ENCODE measurements around the gene EML6.

Gene EML6

DNA sequence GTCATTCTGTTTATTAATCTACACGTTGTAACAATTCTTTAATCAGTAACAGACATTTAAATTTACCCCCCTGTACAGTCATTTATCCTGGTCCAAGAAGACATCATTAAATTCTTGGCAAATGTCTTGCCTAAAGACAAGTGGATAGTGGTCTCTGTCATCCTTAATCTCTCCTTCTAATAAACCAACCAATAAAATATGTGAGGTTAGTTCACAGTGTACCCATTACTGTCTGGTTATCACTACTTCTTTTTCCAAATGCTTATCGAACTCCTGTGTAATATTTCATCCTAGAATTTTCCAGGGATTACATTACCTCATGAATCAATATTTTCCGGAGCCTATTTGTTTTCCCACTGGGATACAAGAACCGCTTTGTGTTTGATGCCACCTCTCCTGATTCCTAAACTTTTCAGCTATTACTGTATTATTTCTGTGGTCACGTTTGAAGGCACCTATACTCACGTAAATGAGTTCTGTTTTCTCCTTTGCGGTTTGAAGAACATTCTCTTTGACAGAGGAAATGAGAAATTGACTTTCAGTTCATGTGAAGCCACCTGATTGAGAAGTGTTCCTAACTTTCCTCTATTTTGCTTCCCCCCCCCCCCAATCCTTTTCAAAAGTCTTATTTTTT lies 195.3 kb downstream of the EML6 start:
- no peak for DNase-seq

DNA sequence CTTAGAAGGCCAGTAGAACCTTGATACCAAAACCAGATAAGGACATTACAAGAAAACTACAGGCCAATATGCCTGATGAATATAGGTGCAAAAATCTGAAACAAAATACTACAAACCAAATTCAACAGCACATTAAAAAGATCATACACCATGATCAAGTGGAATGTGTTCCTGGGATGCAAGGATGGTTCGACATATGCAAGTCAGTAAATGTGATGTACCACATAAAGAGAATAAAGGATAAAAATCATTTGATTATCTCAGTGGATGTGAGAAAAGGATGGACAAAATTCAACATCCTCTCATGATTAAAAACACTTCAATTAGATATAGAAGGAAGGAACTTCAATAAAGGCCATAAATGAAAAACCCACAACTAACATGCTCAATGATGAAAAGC lies 197.2 kb downstream of the EML6 start:
- DNase-seq, result no peak

DNA sequence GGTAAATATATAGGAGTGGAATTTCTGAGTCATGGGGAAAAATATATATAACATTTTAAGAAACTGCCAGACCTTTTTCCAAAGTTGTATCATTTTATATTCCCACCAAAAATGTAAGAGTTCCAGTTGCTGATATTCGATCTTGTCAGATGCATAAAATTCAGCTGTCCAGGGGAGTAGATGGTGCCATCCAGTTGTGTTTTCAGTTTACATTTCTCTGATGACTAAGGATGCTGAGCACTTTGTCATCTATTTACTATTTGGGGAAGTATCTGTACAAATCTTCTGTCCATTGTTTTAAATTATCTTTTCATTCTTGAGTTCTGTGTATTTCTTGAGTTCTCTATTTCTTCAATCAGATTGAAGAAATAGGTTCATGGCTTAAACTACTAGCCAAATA lies 200.7 kb downstream of the EML6 start:
- no peak for DNase-seq

DNA sequence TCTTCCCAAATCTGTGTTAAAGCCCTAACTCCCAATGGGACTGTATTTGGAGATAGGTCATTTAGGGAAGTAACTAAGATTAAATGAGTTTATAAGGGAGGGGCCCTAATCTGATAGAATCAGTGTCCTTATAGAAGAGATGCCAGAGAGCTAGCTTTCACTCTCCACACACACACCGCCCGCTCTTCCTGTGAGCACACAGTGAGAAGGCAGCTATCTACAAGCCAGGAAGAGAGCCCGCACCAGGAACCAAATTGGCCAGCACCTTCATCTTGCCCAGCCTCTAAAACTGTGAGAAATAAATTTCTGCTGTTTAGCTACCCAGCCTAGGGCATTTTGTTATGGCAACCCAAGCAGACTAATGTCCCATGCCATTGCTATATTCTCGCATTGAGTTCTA lies 201.6 kb downstream of the EML6 start:
- DNase-seq, result no peak

DNA sequence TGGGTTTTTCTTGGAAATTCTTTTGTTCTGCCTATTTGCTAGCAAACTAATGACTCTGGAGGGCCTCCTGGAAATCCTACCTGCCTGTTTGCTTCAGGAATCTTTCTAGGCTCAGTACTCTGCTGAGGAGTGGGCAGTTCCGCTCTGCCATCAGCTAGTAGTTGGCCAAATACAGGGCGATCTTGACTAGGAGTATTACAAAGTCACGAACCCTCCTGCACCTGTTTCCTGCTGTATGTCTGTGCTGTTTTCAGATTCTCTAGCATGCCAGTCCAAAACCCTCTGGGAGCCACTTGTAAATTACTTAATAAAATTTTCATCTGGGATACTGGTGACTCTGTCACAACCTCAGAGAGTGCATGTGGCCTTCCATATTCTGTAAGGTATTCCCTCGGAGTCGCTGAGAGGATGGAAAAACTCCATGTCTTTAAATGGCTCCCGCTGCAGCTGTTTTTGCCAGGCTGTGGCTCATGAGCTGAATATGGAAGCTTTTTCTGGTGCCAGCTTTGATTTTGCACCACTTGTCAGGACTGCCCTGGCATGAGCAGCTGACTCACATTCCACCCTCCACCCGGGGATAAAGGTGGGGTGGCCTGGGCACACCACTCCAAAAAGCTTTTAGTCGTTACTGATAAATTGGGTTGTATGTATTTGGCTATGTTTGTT lies 203.8 kb downstream of the EML6 start:
- no peak for DNase-seq

DNA sequence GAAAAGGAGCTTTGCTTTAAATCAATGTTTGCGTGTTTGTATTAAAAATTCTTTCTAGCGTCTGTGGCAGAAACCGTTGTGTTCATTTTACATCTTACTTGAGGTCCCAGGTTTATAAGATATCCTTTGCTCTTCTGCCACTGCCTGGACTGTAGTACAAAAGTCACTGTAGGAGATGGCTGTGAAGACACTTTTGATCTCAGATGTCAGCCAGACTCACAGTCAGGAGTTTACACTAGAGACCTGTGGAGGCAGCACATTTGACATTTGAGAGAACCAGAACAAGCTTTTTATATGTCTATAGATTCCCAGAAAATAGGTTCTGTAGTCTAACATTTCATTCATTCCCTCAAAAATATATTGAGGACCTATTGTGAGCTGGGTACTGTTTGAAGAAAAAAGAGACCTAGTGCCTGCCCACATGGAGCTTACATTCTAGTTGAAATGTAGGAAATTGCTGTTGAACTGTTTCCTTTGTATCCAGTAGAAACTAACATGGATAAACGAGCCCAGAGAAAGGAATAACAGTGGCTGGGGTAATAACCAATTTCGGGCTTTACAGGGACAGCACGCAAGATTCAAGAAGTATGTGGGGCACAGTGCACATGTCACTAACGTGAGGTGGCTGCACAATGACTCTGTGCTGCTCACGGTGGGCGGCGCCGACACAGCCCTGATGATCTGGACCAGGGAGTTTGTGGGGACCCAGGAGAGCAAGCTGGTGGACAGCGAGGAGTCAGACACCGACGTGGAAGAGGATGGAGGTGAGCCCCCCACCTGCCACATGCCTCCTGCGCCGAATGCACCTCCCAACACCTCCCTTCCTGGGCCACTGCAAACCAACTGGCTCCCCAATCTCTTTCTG lies 204.5 kb downstream of the EML6 start:
- no peak for DNase-seq

DNA sequence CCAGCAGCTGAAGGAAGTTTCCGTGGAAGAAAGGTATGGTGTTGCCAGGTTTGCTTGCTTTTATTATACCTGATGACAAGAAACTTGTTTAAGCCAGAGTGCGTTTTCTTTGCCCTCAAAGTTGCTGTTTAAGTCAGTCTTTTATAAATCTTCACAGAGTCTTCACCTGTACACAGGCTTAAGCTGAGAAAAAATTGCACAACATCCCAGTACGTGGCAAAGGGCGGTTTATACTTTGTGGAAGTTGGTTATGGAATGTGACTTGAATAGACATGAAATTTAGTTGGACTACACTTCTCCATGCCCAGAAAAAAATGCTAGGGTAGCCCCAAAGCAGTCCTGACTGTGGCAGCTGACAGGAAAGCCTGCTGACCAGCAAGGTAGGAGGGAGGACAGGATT lies 205.3 kb downstream of the EML6 start:
- DNase-seq, result no peak

DNA sequence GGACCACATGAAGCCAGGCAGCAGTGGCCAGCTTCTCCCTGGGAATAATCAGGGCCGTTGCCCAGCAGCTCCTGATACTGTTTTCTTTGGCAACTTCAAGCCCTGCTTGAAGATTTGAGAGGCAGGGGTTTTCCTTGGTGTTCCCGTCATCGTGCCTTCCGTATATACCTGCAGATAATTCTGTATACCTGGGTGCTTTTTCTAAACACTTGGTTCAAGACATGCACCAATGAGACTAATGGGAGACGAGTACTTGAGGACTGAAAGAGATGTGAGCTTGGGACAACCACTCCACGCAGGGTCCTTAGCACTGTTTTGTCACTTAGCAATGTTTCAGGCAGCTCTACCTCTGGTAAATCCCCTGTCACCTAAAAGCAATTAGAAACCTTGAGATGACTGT lies 208.0 kb downstream of the EML6 start:
- no peak for DNase-seq

DNA sequence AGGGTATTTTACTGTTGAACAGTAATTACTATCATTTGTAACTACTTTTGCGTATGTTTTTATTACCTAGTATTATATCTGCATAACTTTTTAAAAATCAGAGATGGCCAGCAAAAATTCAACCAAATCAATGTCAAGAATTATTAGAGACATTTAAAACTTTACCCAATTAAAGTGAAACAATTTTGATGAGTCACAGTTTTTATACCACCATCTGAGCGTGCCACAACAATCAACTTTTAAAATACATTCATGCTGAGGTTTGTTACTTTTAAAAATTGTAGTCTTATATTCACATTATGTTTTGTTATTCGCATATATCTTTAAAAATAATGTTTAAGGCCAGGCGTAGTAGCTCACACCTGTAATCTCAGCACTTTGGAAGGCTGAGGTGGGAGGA lies 211.9 kb downstream of the EML6 start:
- no peak for DNase-seq

DNA sequence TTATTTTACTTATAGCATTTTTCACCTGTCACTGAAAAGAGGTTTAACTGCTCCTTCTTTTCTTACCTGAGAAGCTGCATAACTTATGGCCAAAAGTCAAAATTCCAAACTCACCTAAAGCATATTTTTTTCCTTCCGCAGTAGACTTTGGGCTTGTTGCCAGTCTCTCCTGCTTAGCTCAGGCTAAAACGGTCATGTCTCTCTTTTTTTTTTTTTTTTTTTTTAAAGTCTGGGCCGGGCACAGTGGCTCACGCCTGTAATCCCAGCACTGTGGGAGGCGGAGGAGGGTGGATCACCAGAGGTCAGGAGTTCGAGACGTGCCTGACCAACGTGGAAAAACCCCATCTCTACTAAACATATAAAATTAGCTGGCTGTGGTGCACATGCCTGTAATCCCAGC lies 213.3 kb downstream of the EML6 start:
- DNase-seq, result no peak

DNA sequence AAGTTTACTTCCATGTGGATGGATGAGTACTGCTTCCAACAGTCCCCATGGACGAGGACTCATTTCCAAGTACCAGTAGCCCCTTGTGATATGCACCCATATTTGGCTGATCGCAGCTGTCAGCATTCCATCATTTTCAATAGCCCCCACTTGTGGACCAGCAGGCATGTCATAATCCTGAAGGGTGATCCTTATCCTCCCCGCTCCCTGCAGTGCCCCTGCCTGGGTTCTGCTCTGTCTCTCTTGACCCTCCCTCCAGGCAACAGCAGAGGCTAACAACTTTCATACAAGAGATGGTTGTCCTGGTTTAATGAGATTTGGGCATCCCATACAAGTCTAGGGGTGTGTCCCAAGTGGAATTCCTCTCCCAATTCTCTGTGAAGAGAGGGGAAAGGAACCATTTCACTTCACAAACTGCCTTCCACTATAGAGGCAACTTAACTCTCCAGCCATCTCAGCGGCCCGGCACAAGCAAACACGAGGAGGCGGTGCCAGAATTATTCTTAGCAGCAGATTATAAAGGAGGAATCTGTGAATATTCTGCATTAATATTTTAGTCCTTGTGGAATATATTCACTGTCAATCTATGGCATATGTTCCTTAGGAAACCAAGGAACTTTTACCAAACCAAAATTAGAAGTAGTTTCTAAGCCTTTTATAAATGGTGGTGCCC lies 216.1 kb downstream of the EML6 start:
- no peak for DNase-seq

DNA sequence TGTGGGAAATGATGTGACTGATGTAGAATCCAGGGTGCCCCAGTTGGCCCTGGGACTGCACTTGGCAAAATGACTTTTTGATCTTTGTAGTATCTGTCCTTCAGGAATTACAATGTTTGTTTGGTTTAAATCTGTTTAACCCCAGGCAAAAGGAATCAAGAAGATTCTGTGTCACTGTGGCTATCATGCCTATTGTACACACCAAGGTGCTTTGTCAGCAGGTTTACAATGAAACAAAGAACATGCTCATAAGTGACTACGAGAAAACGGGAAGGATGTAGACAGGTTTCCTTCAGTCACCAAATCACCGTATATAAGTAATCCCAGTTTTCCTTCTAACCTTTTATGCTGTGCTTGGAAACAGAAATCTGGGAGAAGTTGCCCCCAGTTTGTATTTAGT lies 217.3 kb downstream of the EML6 start:
- no peak for DNase-seq

DNA sequence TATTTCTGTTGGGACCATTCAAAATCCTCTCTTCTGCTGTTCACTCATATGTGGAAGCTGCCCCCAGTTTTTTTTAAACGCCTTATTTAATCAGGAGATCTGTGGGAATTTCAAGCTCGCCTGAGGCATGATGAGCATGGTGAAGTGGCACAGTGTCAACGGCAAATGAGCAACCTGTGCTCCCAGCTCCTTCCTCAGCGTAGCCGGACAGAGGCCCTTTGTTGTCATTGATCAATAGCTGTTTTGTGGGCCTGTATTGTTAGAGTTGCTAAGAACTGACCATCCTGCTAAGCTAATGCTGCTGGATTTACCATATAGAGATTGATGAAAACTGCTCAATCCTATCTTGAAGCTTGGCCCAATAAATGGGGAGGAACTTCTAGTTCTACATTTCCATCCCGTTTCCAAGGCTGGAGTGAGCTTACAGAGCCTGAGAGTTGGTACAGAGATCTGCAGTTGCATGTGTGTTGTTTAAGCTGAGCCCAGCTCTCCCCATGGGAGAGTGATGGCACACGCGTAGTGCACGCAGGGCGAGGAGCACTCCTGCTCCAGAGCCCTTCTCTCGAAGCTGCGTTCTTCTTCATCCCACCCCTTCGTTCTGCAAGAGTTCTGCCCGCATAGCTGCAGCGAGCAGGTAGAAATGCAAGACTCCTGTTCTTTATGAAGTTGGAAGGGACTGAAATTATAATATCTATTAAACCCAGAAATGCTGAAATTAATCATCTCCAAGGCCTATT lies 218.0 kb downstream of the EML6 start:
- no peak for DNase-seq

DNA sequence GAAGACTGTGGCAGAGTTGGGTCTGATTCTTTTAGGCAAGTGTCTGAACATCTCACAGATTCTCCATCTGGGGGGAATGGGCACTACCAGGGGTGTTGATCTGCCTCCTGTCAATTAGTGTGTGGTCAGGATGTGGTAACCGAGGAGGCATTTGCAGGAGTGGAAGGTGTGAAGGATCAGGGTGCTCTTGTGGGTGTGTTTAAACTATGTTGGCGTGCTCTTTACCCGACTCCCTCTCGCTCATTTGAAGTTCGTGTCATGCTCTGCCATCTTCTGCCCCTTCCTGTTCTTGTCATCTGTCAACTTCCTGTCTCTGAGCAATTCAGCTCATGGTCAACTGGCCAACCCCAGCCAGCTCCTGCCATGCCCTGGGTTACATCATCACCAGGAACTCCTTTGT lies 218.9 kb downstream of the EML6 start:
- no peak for DNase-seq

DNA sequence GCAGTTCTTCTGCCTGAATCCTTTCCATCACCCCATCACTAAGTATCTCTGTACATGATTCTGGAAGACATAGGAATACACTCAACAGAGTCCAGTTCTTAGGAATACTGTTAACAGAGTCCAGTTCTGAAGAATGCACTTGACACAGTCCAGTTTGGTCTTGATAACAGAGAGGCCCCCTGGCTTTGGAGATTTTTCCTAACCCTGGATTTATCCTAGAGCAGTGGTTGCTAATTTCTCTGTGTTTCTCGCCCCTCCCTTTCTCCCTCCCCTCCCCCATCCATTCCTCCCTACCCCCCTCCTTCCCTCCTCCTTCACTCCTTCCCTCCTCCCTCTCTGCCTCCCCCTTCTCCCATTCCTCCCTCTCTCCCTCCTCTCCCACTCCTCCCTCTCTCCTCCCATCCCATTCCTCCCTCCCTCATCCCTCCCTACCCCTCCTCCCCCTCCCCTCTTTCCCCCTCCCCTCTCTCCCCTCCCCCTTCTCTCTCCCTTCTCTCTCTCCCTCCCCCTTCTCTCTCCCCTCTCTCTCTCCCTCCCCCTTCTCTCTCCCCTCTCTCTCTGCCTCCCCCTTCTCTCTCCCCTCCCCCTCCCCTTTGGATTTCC lies 221.4 kb downstream of the EML6 start:
- DNase-seq, result no peak

DNA sequence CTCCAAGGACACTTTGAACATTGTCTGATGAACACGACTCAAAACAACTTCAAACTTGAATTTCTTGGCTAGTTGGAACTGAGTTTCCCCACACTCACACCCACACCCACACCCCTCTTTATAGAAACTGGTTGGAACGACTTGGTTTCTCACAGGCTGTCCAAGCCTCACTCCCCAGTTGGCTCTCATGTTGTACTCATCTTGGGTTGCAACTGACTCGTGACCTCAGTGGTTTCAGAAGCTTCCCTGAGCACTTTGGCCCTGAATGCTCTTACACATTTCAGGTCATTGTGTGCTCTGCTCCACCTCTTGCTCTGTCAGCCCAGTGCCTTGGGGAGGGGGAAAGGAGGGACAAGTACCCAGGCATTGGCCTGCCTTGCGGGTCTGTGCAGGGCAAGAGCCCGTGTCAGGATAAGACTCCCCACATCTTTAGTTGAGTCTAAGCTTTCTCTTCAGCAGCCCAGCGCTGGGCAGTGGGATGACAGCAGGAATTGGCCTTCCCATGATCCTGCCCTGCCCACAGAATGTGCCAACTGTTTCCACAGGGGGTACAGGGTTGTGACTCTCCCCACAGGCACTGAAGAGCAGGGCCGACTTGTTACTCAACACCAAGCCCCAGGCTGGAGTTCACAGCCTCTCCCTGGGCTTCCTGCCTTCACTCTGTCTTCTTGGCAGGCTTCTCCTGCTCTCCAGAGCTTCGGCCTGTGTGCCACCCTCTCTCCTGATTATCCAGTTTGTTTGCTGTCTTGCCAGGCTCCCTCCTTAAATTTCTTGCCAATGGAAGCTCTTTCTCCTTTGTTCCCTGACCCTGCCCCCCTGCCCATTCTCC lies 222.1 kb downstream of the EML6 start:
- peak; percentile 40 to 76 for DNase-seq

DNA sequence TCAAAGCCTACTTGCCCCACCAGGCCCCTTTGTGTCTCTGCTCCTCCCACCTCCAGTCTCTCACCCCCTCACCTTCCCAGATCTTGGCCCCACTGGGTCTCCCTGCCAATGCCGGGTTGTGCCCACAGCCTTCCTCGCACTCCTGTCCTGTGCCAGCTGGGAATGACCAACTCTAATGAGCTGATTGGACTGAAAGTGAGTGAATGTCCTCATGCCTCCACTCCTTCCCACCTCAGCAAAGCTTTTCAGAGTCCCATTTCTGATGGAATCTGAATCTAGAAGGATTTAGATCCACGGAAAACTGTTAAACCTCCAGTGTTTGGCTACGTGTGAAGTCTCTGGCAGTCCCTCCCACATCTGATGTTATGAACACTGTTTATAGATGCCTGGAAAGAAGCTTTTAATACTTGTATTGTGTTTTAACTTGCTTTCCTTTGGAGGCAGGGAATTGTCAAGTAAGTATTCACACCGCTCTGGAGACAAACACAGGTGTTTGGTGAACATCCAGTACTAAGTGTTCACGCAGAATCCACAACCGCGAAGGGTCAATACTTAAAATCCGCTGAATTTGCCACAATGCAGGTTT lies 222.9 kb downstream of the EML6 start:
- DNase-seq, result no peak

DNA sequence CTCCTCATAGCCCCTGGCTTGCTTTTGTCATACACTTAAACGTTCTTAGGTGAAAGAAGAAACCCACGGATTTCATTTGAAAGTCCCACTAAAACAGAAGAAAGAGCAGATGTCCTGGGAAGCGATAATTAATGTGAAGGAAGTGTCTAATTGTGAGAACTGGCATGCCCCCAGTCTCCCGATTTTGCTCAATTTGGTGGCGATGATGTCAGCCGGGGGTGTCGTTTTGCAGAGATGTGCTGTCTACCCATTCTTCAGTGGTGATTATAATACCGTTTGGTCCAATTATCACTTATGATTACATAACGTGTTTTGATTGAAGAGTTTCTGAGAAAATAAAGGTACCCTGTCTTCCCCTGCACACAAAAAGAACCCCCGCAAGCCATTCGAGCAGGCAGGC lies 223.7 kb downstream of the EML6 start:
- no peak for DNase-seq

DNA sequence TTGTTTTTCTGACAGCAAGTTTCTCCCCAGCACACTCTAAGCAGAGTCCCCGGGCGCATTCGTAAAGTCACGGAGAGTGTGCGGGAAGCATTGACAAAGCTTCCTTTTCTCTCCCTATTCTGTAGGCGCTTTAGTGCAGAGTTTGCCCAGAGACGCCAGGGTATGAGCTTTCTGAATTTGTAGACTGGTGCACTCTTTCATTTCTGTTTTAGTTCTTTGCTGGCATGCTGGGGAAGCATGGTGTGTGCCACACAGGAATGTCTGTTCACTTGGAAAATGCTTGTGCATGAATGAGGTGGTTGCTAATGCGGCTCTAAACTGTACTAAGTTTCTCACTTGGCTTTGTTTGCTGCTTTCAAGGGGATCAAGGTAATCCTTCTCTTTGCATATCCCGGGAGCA lies 224.2 kb downstream of the EML6 start:
- DNase-seq, result no peak

DNA sequence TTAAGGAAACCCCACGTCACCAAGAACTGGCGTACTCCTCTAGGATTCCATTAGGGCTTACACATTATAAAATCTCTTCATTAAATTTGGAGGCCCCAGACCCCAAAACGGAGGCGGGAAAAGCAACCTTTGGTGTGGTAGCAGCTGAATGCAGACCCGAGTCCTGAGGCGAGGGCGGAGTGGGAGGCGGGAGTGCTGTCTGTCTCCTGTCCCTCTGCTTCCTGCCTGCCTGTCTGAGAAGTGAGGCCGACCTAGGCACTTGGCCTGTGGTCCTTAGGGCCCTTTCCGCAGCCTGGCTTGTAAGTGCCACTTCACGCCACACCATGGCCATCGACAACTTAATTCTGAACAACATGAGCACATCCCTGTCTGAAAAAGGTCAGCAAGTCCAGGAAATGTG lies 224.7 kb downstream of the EML6 start:
- no peak for DNase-seq

DNA sequence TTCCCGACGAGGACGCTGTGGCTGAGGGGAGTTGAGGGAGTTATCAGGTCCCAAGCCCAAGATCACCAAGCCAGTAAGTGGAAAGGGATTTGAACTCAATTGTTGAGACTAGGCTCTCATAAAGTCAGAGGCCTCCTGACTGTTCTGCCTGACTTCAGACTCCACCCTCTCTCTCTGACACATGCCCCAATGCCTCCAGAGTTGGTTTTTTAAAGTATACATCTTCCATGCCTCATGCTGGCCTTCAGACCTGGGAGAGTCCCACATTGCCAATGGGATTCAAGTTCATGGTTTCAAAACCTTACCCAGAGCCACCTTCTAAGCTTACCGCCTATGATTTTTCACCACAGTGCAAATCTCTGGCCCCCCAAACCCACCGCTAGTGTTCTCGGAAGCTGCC lies 226.0 kb downstream of the EML6 start:
- DNase-seq, result no peak

All from NCI-H446 (cell line).